Right cardiac atrium (tissue), 5 donors: Measurements from ENCODE around the gene LDLRAD4. TPM values are rescaled to one million over a fixed set of nuclear protein-coding genes. Genes with fewer than 3 reads are reported as not detected.
"Not testable (repeated sequence)": the region's sequence is repeated elsewhere in the genome, so short reads cannot be mapped to it uniquely, and the experiment has no call there.

Source experiments
- ATAC-seq, 2 donors: fragments of 200-7000 bp; cut with Tn5 transposase; one replicate each; pipeline versions ENCODE4 v1.8.0 to v1.9.1; 2020; ENCODE audit warnings: moderate library complexity in 2 of 2, mild to moderate bottlenecking in 1 of 2
- DNase-seq, 3 donors: peaks; one replicate each; pipeline ENCODE4 v3.0.0-alpha.2; 2020
- H3K27ac ChIP-seq: one replicate; pipeline ENCODE4 v1.5.1; 2013; ENCODE audit warnings: mild to moderate bottlenecking, low read length, control low read depth, moderate library complexity
- H3K27me3 ChIP-seq: one replicate; pipeline ENCODE4 v1.6.1; 2013; ENCODE audit not compliant: control insufficient read depth, insufficient read depth
- H3K4me1 ChIP-seq: one replicate; pipeline ENCODE4 v1.6.1; 2013; ENCODE audit warnings: low read length; ENCODE audit not compliant: control insufficient read depth, insufficient read depth
- H3K4me3 ChIP-seq: one replicate; pipeline ENCODE4 v1.5.1; 2013; ENCODE audit warnings: low read length, control low read depth
- H3K9me3 ChIP-seq: one replicate; pipeline ENCODE4 v1.6.1; 2013; ENCODE audit warnings: low read length; ENCODE audit not compliant: control insufficient read depth
- WGBS: extraction: QIAGEN DNeasy Blood & Tissue Kit; methylation state at CpG from one replicate; pipeline ENCODE4 v1.1.7; 2013; 5-methylcytosine and 5-hydroxymethylcytosine counted together
- intact Hi-C, 4 donors: fragments of 100-400 bp; cut with DNase I; formaldehyde crosslinking; loops; one replicate each; pipeline versions ENCODE4 v1.11.0 to v1.14.0; 2022 to 2023
- polyA plus RNA-seq: library from polyadenylated mRNA; stranded (reverse); fragments of 200-250 nt; gene quantifications from one replicate; pipeline ENCODE4 v1.2.3, GENCODE V29; 2013
- total RNA-seq, 4 donors: library from RNA; stranded (reverse); fragmentation: NEBNext Ultra II Directional; extraction: Animal tissue kit (Norgen Biotek cat#: 25700); gene quantifications; one replicate each; pipeline ENCODE4 v1.2.1, GENCODE V29; 2021
- donor health status: healthy with polysubstance abuse.
- donor health status: DM: no; HTN: yes; CAD: no.
- donor health status: DM: no; HTN: no; CAD: no.
- donor health status: DM: no; HTN: yes; CAD: no; lungs with severe emphysema.
- donor health status: DM: yes; HTN: yes; CAD: no.

LDLRAD4 gene
- total and polyA plus RNA-seq, 5 donors, result 25.7 to 159 (median 68.1) TPM

GRCh38 chr18:13260197-13260934, 41.8 kb downstream of the LDLRAD4 start:
- WGBS, result 35% methylated on average over 8 of the region's 8 CpGs
- DNase-seq (peak in 1 of 3 donors; percentile 50), ATAC-seq (peak; percentile 32 to 62)
- intact Hi-C loops, result no loop called here
- H3K27ac ChIP-seq, result no peak overlapping the region
- H3K4me3 ChIP-seq, result no peak overlapping the region
- H3K27me3 ChIP-seq, result no peaks in the 10 kb centered on the region
- peaks cover 15% of the 10 kb centered on the region for H3K4me1 ChIP-seq
- no peaks in the 10 kb centered on the region for H3K9me3 ChIP-seq

GRCh38 chr18:13260935-13261640, 42.5 kb downstream of the LDLRAD4 start:
- no peak overlapping the region for H3K27ac ChIP-seq
- 75% methylated on average over 12 of the region's 12 CpGs for WGBS
- intact Hi-C loops, result no loop called here
- ATAC-seq, result no peak
- no peak for DNase-seq
- H3K9me3 ChIP-seq, result no peaks in the 10 kb centered on the region
- H3K27me3 ChIP-seq, result no peaks in the 10 kb centered on the region
- no peak overlapping the region for H3K4me3 ChIP-seq
- H3K4me1 ChIP-seq, result peaks cover 20% of the 10 kb centered on the region

GRCh38 chr18:13261661-13262357, 43.2 kb downstream of the LDLRAD4 start:
- WGBS, result 91% methylated on average over 26 of the region's 26 CpGs
- DNase-seq (no peak), ATAC-seq (no peak)
- no peaks in the 10 kb centered on the region for H3K9me3 ChIP-seq
- intact Hi-C loops, result no loop called here
- H3K4me1 ChIP-seq, result peaks cover 24% of the 10 kb centered on the region
- no peak overlapping the region for H3K27ac ChIP-seq
- no peak overlapping the region for H3K4me3 ChIP-seq
- no peaks in the 10 kb centered on the region for H3K27me3 ChIP-seq

- H3K9me3 ChIP-seq, intact Hi-C loops, H3K27ac ChIP-seq, DNase-seq, ATAC-seq, H3K4me3 ChIP-seq, H3K27me3 ChIP-seq: not testable (repeated sequence)
- H3K4me1 ChIP-seq, result peaks cover 24% of the 10 kb centered on the region
- WGBS, result 98% methylated on average over 33 of the region's 33 CpGs
Measured at GRCh38 chr18:13262358-13262680, 43.8 kb downstream of the LDLRAD4 start.

- Histone ChIP-seq H3K4me1 (peaks cover 27% of the 10 kb centered on the region), H3K4me3 (no peak overlapping the region), H3K27me3 (no peaks in the 10 kb centered on the region), H3K9me3 (no peaks in the 10 kb centered on the region), H3K27ac (no peak overlapping the region)
- 96% methylated on average over 50 of the region's 50 CpGs for WGBS
- intact Hi-C loops, result no loop called here
- no peak for DNase-seq
- ATAC-seq, result no peak
Measured at GRCh38 chr18:13262839-13263691, 44.5 kb downstream of the LDLRAD4 start.

GRCh38 chr18:13264091-13265007, 45.8 kb downstream of the LDLRAD4 start:
- DNase-seq, result peak; percentile 79 to 92 (median 92)
- no peak overlapping the region for H3K27ac ChIP-seq
- peak; percentile 53 to 60 for ATAC-seq
- peaks cover 29% of the 10 kb centered on the region for H3K4me1 ChIP-seq
- H3K4me3 ChIP-seq, result no peak overlapping the region
- intact Hi-C loops, result loop anchor here in 3 of 4 donors (5.0 kb wide), 2 partner anchors 32 to 42 kb away; no protein-coding TSS in a partner anchor
- H3K9me3 ChIP-seq, result no peaks in the 10 kb centered on the region
- WGBS, result 58% methylated on average over 19 of the region's 19 CpGs
- no peaks in the 10 kb centered on the region for H3K27me3 ChIP-seq

- WGBS, result 92% methylated on average over 17 of the region's 17 CpGs
- intact Hi-C loops, result loop anchor here in 3 of 4 donors (5.0 kb wide), 2 partner anchors 33 to 43 kb away; no protein-coding TSS in a partner anchor
- ATAC-seq, result no peak
- Histone ChIP-seq H3K27ac (no peak overlapping the region), H3K4me1 (peaks cover 27% of the 10 kb centered on the region), H3K9me3 (no peaks in the 10 kb centered on the region), H3K27me3 (no peaks in the 10 kb centered on the region), H3K4me3 (no peak overlapping the region)
- DNase-seq, result no peak
Measured at GRCh38 chr18:13265008-13265910, 46.7 kb downstream of the LDLRAD4 start.

GRCh38 chr18:13265911-13266217, 47.3 kb downstream of the LDLRAD4 start:
- Histone ChIP-seq H3K4me3 (no peak overlapping the region), H3K9me3 (no peaks in the 10 kb centered on the region), H3K4me1 (peaks cover 24% of the 10 kb centered on the region), H3K27ac (peak overlapping the region; percentile 79), H3K27me3 (no peaks in the 10 kb centered on the region)
- ATAC-seq (peak in 1 of 2 donors; percentile 1), DNase-seq (no peak)
- 70% methylated on average over 9 of the region's 9 CpGs for WGBS
- intact Hi-C loops, result loop anchor here in 3 of 4 donors (5.0 kb wide), 2 partner anchors 34 to 44 kb away; no protein-coding TSS in a partner anchor
